IMR-90 (cell line): Measurements from ENCODE around the gene KDM1A. TPM values are rescaled to one million over a fixed set of nuclear protein-coding genes. Genes with fewer than 3 reads are reported as not detected.

Experiments used
- ATAC-seq: fragments of 200-7000 bp; cut with Tn5 transposase; 2 replicates; pipeline ENCODE4 v1.9.1; 2020; ENCODE audit warnings: low read depth, mild to moderate bottlenecking, moderate library complexity
- BruUV-seq: library from RNA; stranded (reverse); fragments of 400-500 nt; replicated peaks from 2 replicates; lab custom pipeline; 2021; lab: Mats Ljungman, UMichigan
- CTCF ChIA-PET: fragments of 300-600 bp; formaldehyde crosslinking; extraction: SDS; loops from one replicate; lab custom pipeline; 2021; ENCODE audit warnings: antibody characterized with exemption; lab: Yijun Ruan, JAX
- POLR2A ChIA-PET: fragments of 300-600 bp; sonication (Branson Sonifier 250); formaldehyde crosslinking; loops from one replicate; lab custom pipeline; 2022; ENCODE audit warnings: antibody characterized with exemption; ENCODE audit not compliant: unreplicated experiment; lab: Charles Lee
- DNase-seq: peaks from one replicate; pipeline ENCODE4 v3.0.0; 2013
- H2AFZ ChIP-seq: replicated peaks from 2 replicates; pipeline ENCODE3; 2013; ENCODE audit warnings: low read length, mild to moderate bottlenecking; ENCODE audit not compliant: poor library complexity
- H2AK5ac ChIP-seq: 2 replicates; pipeline ENCODE4 v1.6.1; 2013; ENCODE audit warnings: low read depth, low read length, inconsistent platforms
- H2AK9ac ChIP-seq: replicated peaks from 2 replicates; pipeline ENCODE3; 2013; ENCODE audit warnings: mild to moderate bottlenecking, low read depth, low read length, moderate library complexity; ENCODE audit not compliant: poor library complexity
- H2BK120ac ChIP-seq: 2 replicates; pipeline ENCODE4 v1.6.1; 2013; ENCODE audit warnings: low read depth, low read length, inconsistent platforms
- H2BK15ac ChIP-seq: 3 replicates; pipeline ENCODE4 v1.6.1; 2013; ENCODE audit warnings: low read depth, low read length, inconsistent platforms
- H2BK20ac ChIP-seq: 2 replicates; pipeline ENCODE4 v1.6.1; 2013; ENCODE audit warnings: low read depth, mild to moderate bottlenecking, inconsistent platforms, low read length, moderate library complexity
- H2BK5ac ChIP-seq: 2 replicates; pipeline ENCODE4 v1.6.1; 2013; ENCODE audit warnings: mild to moderate bottlenecking, low read depth, low read length, inconsistent platforms; ENCODE audit not compliant: poor library complexity, severe bottlenecking
- H3K14ac ChIP-seq: replicated peaks from 2 replicates; pipeline ENCODE4 v1.6.1; 2013; ENCODE audit warnings: low read depth, low read length, inconsistent platforms
- H3K18ac ChIP-seq: 2 replicates; pipeline ENCODE4 v1.6.1; 2013; ENCODE audit warnings: low read depth, low read length, control low read depth
- H3K23ac ChIP-seq: 2 replicates; pipeline ENCODE4 v1.6.1; 2013; ENCODE audit warnings: low read depth, low read length, inconsistent platforms
- H3K27ac ChIP-seq: 2 replicates; pipeline ENCODE4 v1.5.1; 2013; ENCODE audit warnings: mild to moderate bottlenecking, control low read depth, low read length; ENCODE audit not compliant: insufficient read depth
- H3K27me3 ChIP-seq: 2 replicates; pipeline ENCODE4 v1.6.1; 2013; ENCODE audit warnings: low read length; ENCODE audit not compliant: control insufficient read depth, insufficient read depth
- H3K36me3 ChIP-seq: 2 replicates; pipeline ENCODE4 v1.6.1; 2013; ENCODE audit warnings: low read length, mixed read lengths; ENCODE audit not compliant: control insufficient read depth, insufficient read depth
- H3K4ac ChIP-seq: 2 replicates; pipeline ENCODE4 v1.6.1; 2013; ENCODE audit warnings: low read depth, low read length, inconsistent platforms
- H3K4me1 ChIP-seq: 2 replicates; pipeline ENCODE4 v1.6.1; 2013; ENCODE audit warnings: low read length, mixed read lengths; ENCODE audit not compliant: control insufficient read depth, insufficient read depth
- H3K4me2 ChIP-seq: 2 replicates; pipeline ENCODE4 v1.6.1; 2013; ENCODE audit warnings: low read depth, mild to moderate bottlenecking, control low read depth, low read length, moderate library complexity
- H3K4me3 ChIP-seq: 2 replicates; pipeline ENCODE4 v1.5.1; 2013; ENCODE audit warnings: low read depth, mild to moderate bottlenecking, control low read depth, low read length, moderate library complexity; ENCODE audit not compliant: insufficient read depth
- H3K56ac ChIP-seq: 2 replicates; pipeline ENCODE4 v1.6.1; 2013; ENCODE audit warnings: low read length, inconsistent platforms; ENCODE audit not compliant: insufficient read depth; ENCODE audit errors: extremely low read depth
- H3K79me1 ChIP-seq, 2 experiments: 2 replicates each; pipeline ENCODE4 v1.6.1; 2013; ENCODE audit warnings: low read length in 2 of 2, inconsistent platforms in 1 of 2, low read depth in 1 of 2
- H3K9ac ChIP-seq: 2 replicates; pipeline ENCODE4 v1.6.1; 2013; ENCODE audit warnings: low read depth, low read length, control low read depth
- H3K9me1 ChIP-seq: 2 replicates; pipeline ENCODE4 v1.6.1; 2013; ENCODE audit warnings: low read length, inconsistent platforms; ENCODE audit not compliant: insufficient read depth
- H3K9me3 ChIP-seq: 2 replicates; pipeline ENCODE4 v1.6.1; 2013; ENCODE audit warnings: low read length; ENCODE audit not compliant: control insufficient read depth, insufficient read depth
- H4K20me1 ChIP-seq: 2 replicates; pipeline ENCODE4 v1.6.1; 2013; ENCODE audit warnings: low read length, inconsistent platforms; ENCODE audit not compliant: insufficient read depth
- H4K5ac ChIP-seq: 2 replicates; pipeline ENCODE4 v1.6.1; 2013; ENCODE audit warnings: mild to moderate bottlenecking, low read depth, low read length, control low read depth
- H4K8ac ChIP-seq, 2 experiments: 2 replicates each; pipeline ENCODE4 v1.6.1; 2013; ENCODE audit warnings: low read depth in 2 of 2, low read length in 2 of 2, control low read depth in 1 of 2, inconsistent platforms in 1 of 2
- H4K91ac ChIP-seq: 2 replicates; pipeline ENCODE4 v1.6.1; 2013; ENCODE audit warnings: low read depth, low read length, inconsistent platforms; ENCODE audit not compliant: insufficient read depth
- BHLHE40 ChIP-seq: fragments of 150-350 bp; IDR thresholded peaks from 2 replicates; pipeline ENCODE4 v1.6.1; 2016; ENCODE audit warnings: mild to moderate bottlenecking, low read depth, low read length
- CEBPB ChIP-seq: IDR thresholded peaks from 2 replicates; pipeline ENCODE4 v1.6.1; 2012; ENCODE audit warnings: low read depth, low read length, improper control_type of control experiment
- CHD1 ChIP-seq: IDR thresholded peaks from 2 replicates; pipeline ENCODE4 v1.6.1; 2012; ENCODE audit warnings: low read depth, low read length, improper control_type of control experiment
- CTCF ChIP-seq: conservative IDR thresholded peaks from 2 replicates; pipeline ENCODE4 v1.5.1; 2012; ENCODE audit warnings: mild to moderate bottlenecking, low read depth, low read length, improper control_type of control experiment
- ELK1 ChIP-seq: fragments of 150-350 bp; IDR thresholded peaks from 2 replicates; pipeline ENCODE4 v1.6.1; 2016; ENCODE audit warnings: low read depth, mild to moderate bottlenecking, low read length, moderate library complexity, borderline replicate concordance
- FOS ChIP-seq: fragments of 150-350 bp; IDR thresholded peaks from 2 replicates; pipeline ENCODE4 v1.6.1; 2016; ENCODE audit warnings: low read depth, low read length
- MAFK ChIP-seq: IDR thresholded peaks from 2 replicates; pipeline ENCODE4 v1.6.1; 2012; ENCODE audit warnings: low read depth, low read length, improper control_type of control experiment
- MAZ ChIP-seq: IDR thresholded peaks from 2 replicates; pipeline ENCODE4 v1.6.1; 2012; ENCODE audit warnings: low read depth, mild to moderate bottlenecking, low read length, improper control_type of control experiment, moderate library complexity, borderline replicate concordance
- MXI1 ChIP-seq: IDR thresholded peaks from 2 replicates; pipeline ENCODE4 v1.6.1; 2012; ENCODE audit warnings: low read depth, mild to moderate bottlenecking, low read length, moderate library complexity, borderline replicate concordance
- NFE2L2 ChIP-seq: fragments of 150-350 bp; IDR thresholded peaks from 2 replicates; pipeline ENCODE4 v1.6.1; 2016; ENCODE audit warnings: low read depth, mild to moderate bottlenecking, low read length
- POLR2A ChIP-seq: IDR thresholded peaks from 2 replicates; pipeline ENCODE4 v1.6.1; 2012; ENCODE audit warnings: mild to moderate bottlenecking, low read depth, low read length
- RAD21 ChIP-seq: IDR thresholded peaks from 2 replicates; pipeline ENCODE4 v1.6.1; 2012; ENCODE audit warnings: low read length, improper control_type of control experiment
- RCOR1 ChIP-seq: IDR thresholded peaks from 2 replicates; pipeline ENCODE4 v1.6.1; 2012; ENCODE audit warnings: mild to moderate bottlenecking, low read length, improper control_type of control experiment; ENCODE audit not compliant: insufficient replicate concordance
- RFX5 ChIP-seq: IDR thresholded peaks from 2 replicates; pipeline ENCODE4 v1.8.0; 2012; ENCODE audit warnings: low read depth, mild to moderate bottlenecking, low read length, moderate library complexity
- SMC3 ChIP-seq: fragments of 150-350 bp; IDR thresholded peaks from 2 replicates; pipeline ENCODE4 v1.6.1; 2016; ENCODE audit warnings: low read depth, mild to moderate bottlenecking, antibody characterized with exemption, low read length, moderate library complexity
- USF2 ChIP-seq: fragments of 150-350 bp; IDR thresholded peaks from 2 replicates; pipeline ENCODE4 v1.6.1; 2017; ENCODE audit warnings: mild to moderate bottlenecking, antibody characterized with exemption, low read length, low read depth
- WGBS, 2 experiments: methylation state at CpG; one replicate each; pipeline versions ENCODE4 v1.1.5 to v1.1.7; 2013; ENCODE audit warnings: missing lambda C conversion rate in 2 of 2; ENCODE audit not compliant: insufficient read length in 1 of 2; ENCODE audit errors: extremely low coverage in 2 of 2; 5-methylcytosine and 5-hydroxymethylcytosine counted together
- dilution Hi-C: fragments of 300-500 bp; cut with HindIII; formaldehyde crosslinking; loops from one replicate; pipeline ENCODE4 v1.14.3; 2018; ENCODE audit warnings: low sequenced_read_pairs; ENCODE audit not compliant: unreplicated experiment
- in situ Hi-C: fragments of 300-500 bp; cut with MboI; formaldehyde crosslinking; loops from 3 replicates; pipeline ENCODE4 v1.14.3; 2019; ENCODE audit warnings: low sequenced_read_pairs, inconsistent platforms, mixed read lengths
- intact Hi-C: fragments of 100-400 bp; cut with micrococcal nuclease; formaldehyde crosslinking; loops from 2 replicates; pipeline ENCODE4 v1.10.0; 2022
- polyA plus RNA-seq, 3 experiments: library from polyadenylated mRNA; depleted of rRNA; stranded (reverse); fragments of >200 nt; gene quantifications; 2 replicates each; pipeline ENCODE4 v1.2.3, GENCODE V29; 2012; ENCODE audit warnings: low replicate concordance in 1 of 3
- total RNA-seq: library from RNA; depleted of rRNA; stranded (reverse); fragments of >200 nt; gene quantifications from 2 replicates; pipeline ENCODE4 v1.2.3, GENCODE V29; 2012

The KDM1A gene
- total and polyA plus RNA-seq, 2 of the 4 experiments (the other 2 are of a cell fraction): 58.7 to 104 TPM

- no peak overlapping the region for H3K14ac ChIP-seq
- H4K8ac ChIP-seq: no peak overlapping the region
- H3K4me1 ChIP-seq: no peaks in the 10 kb centered on the region
- H3K27me3 ChIP-seq: peaks cover 33% of the 10 kb centered on the region
- H3K9me3 ChIP-seq: no peaks in the 10 kb centered on the region
- H4K20me1 ChIP-seq: no peaks in the 10 kb centered on the region
- no peak overlapping the region for H2AK5ac ChIP-seq
- POLR2A ChIA-PET: no interaction called here
- intact Hi-C loops: no loop called here
- no peak overlapping the region for H3K4ac ChIP-seq
- no peaks in the 10 kb centered on the region for H3K36me3 ChIP-seq
- no peak overlapping the region for H2BK5ac ChIP-seq
- no peak overlapping the region for H2BK120ac ChIP-seq
- H3K56ac ChIP-seq: no peak overlapping the region
- no peak overlapping the region for H2AFZ ChIP-seq
- H3K18ac ChIP-seq: no peak overlapping the region
- no peak overlapping the region for H3K23ac ChIP-seq
- H3K4me3 ChIP-seq: no peak overlapping the region
- H3K79me1 ChIP-seq: no peaks in the 10 kb centered on the region
- no CpG with 5 or more reads among the region's 4 CpGs for WGBS, 2 experiments
- no peak for DNase-seq
- in situ Hi-C loops: loop anchor here (25.0 kb wide), 1 partner anchor 653 kb away; no protein-coding TSS in a partner anchor
- no peak overlapping the region for H3K4me2 ChIP-seq
- TF ChIP-seq MAZ (no peak), CEBPB (no peak), POLR2A (no peak), CHD1 (no peak), BHLHE40 (no peak), MAFK (no peak), CTCF (no peak), NFE2L2 (no peak), USF2 (no peak), SMC3 (no peak), RAD21 (no peak), RCOR1 (no peak), MXI1 (no peak), RFX5 (no peak), FOS (no peak), ELK1 (no peak)
- no peak for ATAC-seq
- H3K9ac ChIP-seq: no peak overlapping the region
- H4K91ac ChIP-seq: no peak overlapping the region
- dilution Hi-C loops: no loop called here
- H2BK20ac ChIP-seq: no peak overlapping the region
- no peak overlapping the region for H3K27ac ChIP-seq
- CTCF ChIA-PET: no interaction called here
- no peak overlapping the region for H2BK15ac ChIP-seq
- H2AK9ac ChIP-seq: no peak overlapping the region
- peaks cover 2% of the 10 kb centered on the region; the same call in 1 of the 2 replicates for H3K9me1 ChIP-seq
- no peak overlapping the region for H4K5ac ChIP-seq
- no TSS peak for BruUV-seq
These were observed 35.3 kb upstream of the KDM1A start for GRCh38 chr1:22983944-22984343.
